Small intestine (tissue), 7 donors: ENCODE data around the gene HCFC1. TPM values are rescaled to one million over a fixed set of nuclear protein-coding genes. Genes with fewer than 3 reads are reported as not detected.
"Not testable (repeated sequence)": the region's sequence is repeated elsewhere in the genome, so short reads cannot be mapped to it uniquely, and the experiment has no call there.

ENCODE experiments used
- DNase-seq, 2 donors: peaks; one replicate each; pipeline versions ENCODE4 v3.0.0 to v3.0.0-alpha.2; 2013
- FAIRE-seq: peaks from 2 replicates; lab custom pipeline; 2012; peaks lifted over from hg19 to GRCh38; lab: Jason Lieb, UNC
- H3K27ac ChIP-seq, 3 donors: one replicate each; pipeline ENCODE4 v1.5.1; 2013; ENCODE audit warnings: low read length in 2 of 3, mild to moderate bottlenecking in 2 of 3, control low read depth in 1 of 3, inconsistent platforms in 1 of 3, low read depth in 1 of 3, moderate library complexity in 1 of 3
- H3K27me3 ChIP-seq, 3 donors: one replicate each; pipeline ENCODE4 v1.6.1; 2013; ENCODE audit warnings: low read length in 3 of 3, inconsistent platforms in 1 of 3; ENCODE audit not compliant: control insufficient read depth in 3 of 3, insufficient read depth in 3 of 3
- H3K36me3 ChIP-seq, 3 donors: one replicate each; pipeline ENCODE4 v1.6.1; 2013; ENCODE audit warnings: low read length in 3 of 3, inconsistent platforms in 1 of 3, low read depth in 1 of 3, mild to moderate bottlenecking in 1 of 3, moderate library complexity in 1 of 3; ENCODE audit not compliant: control insufficient read depth in 3 of 3, insufficient read depth in 2 of 3
- H3K4me1 ChIP-seq, 3 donors: one replicate each; pipeline ENCODE4 v1.6.1; 2013; ENCODE audit warnings: low read length in 2 of 3, inconsistent platforms in 1 of 3, low read depth in 1 of 3, mild to moderate bottlenecking in 1 of 3, moderate library complexity in 1 of 3; ENCODE audit not compliant: control insufficient read depth in 3 of 3, insufficient read depth in 2 of 3
- H3K4me3 ChIP-seq, 3 donors: one replicate each; pipeline ENCODE4 v1.5.1; 2013; ENCODE audit warnings: low read length in 3 of 3, control low read depth in 1 of 3, inconsistent platforms in 1 of 3, low read depth in 1 of 3, mild to moderate bottlenecking in 1 of 3, moderate library complexity in 1 of 3
- H3K9me3 ChIP-seq, 2 donors: one replicate each; pipeline ENCODE4 v1.6.1; 2013; ENCODE audit warnings: low read depth in 1 of 2, low read length in 1 of 2; ENCODE audit not compliant: control insufficient read depth in 2 of 2, insufficient read depth in 1 of 2
- WGBS, 3 donors: extraction: QIAGEN DNeasy Blood & Tissue Kit; methylation state at CpG; one replicate each; pipeline ENCODE4 v1.1.7; 2013; 5-methylcytosine and 5-hydroxymethylcytosine counted together
- polyA plus RNA-seq, 4 donors: library from polyadenylated mRNA; stranded (reverse) in 3 of 4; unstranded in 1 of 4; fragments of 200-250 nt in 3 of 4; fragments of 120-200 nt in 1 of 4; gene quantifications; one replicate each; pipeline versions ENCODE4 v1.2.1 to v1.2.3, GENCODE V29; 2013
- donor health status: healthy with polysubstance abuse.
- donor health status: control.
- donor health status: control.
- donor health status: Bipolar disorder and iron deficiency.
- donor health status: healthy.

Gene HCFC1
- polyA plus RNA-seq, 4 donors: 7.6 to 32.9 (median 19.5) TPM

DNA sequence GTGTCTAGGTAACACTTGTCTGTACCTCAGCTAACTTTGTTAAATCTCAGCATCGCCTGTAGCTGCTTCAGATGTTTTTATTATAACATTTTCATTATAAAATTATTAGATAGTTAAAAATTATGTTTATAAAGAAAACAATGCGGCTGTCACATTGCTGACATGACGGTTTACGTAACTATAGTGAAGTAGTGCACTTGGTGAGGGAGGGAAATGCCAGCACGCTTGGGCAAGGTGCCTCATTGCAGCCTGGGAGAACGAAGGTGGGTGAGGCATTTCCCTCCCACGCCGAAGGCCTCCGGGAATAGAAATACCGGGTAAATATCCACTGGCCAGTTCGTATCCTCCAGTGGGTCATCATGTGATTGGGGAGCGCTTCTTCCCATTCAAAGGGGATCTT is 16.9 kb upstream of the HCFC1 start:
- FAIRE-seq: no peak

DNA sequence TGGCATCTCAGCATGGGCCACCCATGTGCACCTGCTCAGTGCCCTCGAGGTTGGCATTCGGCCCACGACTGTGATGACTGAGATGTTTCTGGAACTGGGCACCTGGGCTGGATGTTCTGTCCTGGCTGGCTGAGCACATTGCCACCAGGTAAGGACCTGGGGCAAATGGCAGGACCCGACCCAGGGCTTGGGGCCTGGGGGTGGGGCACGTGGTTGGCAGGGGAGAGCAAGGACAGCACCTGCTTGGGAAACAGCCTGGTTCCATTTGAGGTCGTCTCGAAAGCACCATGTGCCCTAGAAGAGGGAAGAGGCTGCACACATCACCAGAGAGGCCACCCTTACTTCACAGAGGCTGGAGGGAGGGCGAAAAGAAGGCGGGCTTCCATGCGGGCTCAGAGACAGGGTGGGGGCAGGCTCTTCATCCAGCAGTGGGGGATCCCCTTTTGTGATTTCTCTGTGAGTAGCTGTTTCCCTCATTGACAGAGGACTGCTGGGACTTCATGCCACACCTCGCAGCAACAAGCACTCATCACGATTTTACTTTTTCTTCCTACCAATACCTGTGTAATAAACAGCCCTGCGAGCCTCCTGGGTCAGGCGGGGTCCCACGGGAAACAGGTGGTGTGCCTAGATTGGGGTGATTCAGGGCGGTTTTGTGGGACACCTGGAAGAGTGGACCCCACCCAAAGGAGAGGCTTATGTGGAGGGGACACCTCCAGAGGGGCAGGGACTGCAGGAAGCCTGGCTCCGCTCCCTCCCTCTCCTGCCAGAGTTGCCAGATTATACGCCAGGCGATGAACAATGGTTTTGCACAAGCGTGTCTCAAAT is 12.9 kb upstream of the HCFC1 start:
- Histone ChIP-seq H3K9me3 (no peaks in the 10 kb centered on the region), H3K27me3 (no peaks in the 10 kb centered on the region), H3K27ac (peak overlapping the region in 2 of 3 donors; percentile 47 to 97), H3K4me1 (peaks cover 0 to 10% (median 3%) of the 10 kb centered on the region in 3 donors), H3K36me3 (peaks cover 0 to 3% (median 0%) of the 10 kb centered on the region in 3 donors), H3K4me3 (no peak overlapping the region)
- DNase-seq (no peak), FAIRE-seq (no peak)
- 34 to 52% (median 45%) methylated on average over 18 to 20 of the region's 20 CpGs for WGBS, 3 donors

More for the DNA sequence above, 16.9 kb upstream of the HCFC1 start:
- DNase-seq: no peak
- no peak overlapping the region for H3K27ac ChIP-seq
- H3K9me3 ChIP-seq: no peaks in the 10 kb centered on the region
- peaks cover 0 to 10% (median 3%) of the 10 kb centered on the region in 3 donors for H3K4me1 ChIP-seq
- no peaks in the 10 kb centered on the region for H3K27me3 ChIP-seq
- 88 to 95% (median 89%) methylated on average over 12 of the region's 12 CpGs for WGBS, 3 donors
- H3K36me3 ChIP-seq: no peaks in the 10 kb centered on the region
- H3K4me3 ChIP-seq: no peak overlapping the region

DNA sequence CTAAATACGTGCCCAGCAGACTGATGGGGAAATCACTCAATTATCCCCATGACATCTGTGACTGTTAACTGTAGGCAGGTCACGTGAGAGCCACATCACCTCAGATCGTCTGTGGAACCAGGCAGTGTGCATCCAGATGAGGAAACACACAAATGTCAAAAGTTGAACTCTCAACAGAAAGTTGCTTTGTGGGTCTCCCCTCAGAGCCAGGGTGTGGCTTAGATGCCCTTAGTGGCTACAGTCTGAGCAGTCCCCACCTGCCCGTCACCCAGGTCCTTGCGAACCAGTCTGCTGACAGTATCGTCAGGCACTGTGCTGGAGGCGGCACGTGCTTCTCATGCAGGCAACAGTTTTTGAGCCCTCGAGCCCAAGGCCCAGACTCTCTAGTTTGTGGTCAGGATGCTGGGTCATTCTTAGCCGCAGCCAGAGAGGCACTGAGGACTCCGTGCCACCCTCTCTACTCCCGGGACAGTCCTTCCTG is 11.7 kb upstream of the HCFC1 start:
- H3K27me3 ChIP-seq: no peaks in the 10 kb centered on the region
- no peak overlapping the region for H3K4me3 ChIP-seq
- H3K36me3 ChIP-seq: peaks cover 0 to 3% (median 0%) of the 10 kb centered on the region in 3 donors
- H3K4me1 ChIP-seq: peaks cover 0 to 10% (median 3%) of the 10 kb centered on the region in 3 donors
- WGBS, 3 donors: 79 to 95% (median 85%) methylated on average over 12 of the region's 12 CpGs
- H3K9me3 ChIP-seq: no peaks in the 10 kb centered on the region
- no peak for FAIRE-seq
- H3K27ac ChIP-seq: peak overlapping the region in 1 of 3 donors; percentile 36
- DNase-seq: no peak

DNA sequence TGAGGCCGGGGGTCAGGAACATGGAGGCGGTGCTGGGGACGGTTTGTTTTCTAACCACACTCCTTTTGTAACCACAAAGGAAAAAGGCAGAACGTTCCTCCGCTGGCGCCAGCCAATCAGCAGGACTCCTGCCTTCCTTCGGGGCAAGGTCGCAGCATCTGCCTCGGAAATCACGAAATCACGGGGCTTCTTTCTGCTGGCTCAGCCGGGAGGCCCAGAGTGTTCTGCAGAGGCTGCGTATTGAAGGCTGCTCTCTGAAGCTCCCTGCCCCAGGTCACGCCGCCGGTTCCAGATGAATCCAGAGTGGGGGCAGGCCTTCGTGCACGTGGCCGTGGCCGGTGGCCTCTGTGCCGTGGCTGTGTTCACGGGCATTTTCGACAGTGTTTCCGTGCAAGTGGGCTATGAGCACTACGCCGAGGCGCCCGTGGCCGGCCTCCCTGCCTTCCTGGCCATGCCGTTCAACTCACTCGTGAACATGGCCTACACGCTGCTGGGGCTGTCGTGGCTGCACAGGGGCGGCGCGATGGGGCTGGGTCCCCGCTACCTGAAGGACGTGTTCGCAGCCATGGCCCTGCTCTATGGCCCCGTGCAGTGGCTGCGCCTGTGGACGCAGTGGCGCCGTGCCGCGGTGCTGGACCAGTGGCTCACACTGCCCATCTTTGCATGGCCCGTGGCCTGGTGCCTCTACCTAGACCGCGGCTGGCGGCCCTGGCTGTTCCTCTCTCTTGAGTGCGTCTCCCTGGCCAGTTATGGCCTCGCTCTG is 10.3 kb upstream of the HCFC1 start:
- Histone ChIP-seq H3K9me3 (no peaks in the 10 kb centered on the region), H3K4me3 (no peak overlapping the region), H3K27me3 (no peaks in the 10 kb centered on the region), H3K4me1 (peaks cover 0 to 10% (median 3%) of the 10 kb centered on the region in 3 donors), H3K27ac (peak overlapping the region in 1 of 3 donors; percentile 64), H3K36me3 (peaks cover 0 to 3% (median 0%) of the 10 kb centered on the region in 3 donors)
- 82 to 91% (median 87%) methylated on average over 32 to 52 of the region's 52 CpGs for WGBS, 3 donors
- no peak for FAIRE-seq
- DNase-seq: peak in 1 of 2 donors; percentile 20

DNA sequence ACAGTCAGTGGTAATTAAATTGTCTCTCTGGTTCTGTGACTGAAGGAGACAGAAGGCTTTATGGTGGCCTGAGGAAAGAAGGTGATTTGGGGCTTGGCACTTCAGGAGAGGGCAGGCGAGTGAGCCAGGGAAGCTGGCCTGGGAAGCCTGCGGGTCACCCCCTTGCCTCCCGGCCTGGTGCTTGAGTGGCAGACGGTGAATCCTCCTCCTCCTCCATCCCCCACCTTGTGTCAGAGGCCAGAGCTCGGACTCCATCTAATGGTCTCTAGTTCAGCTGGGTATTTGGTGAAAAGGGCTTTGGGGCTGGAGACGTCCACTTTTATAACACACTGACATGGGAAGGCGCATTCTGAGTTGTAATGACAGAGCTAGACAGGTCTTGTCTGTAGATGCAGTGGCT is 9.6 kb upstream of the HCFC1 start:
- Histone ChIP-seq H3K4me1 (peaks cover 0 to 10% (median 3%) of the 10 kb centered on the region in 3 donors), H3K27me3 (no peaks in the 10 kb centered on the region), H3K9me3 (no peaks in the 10 kb centered on the region), H3K4me3 (no peak overlapping the region), H3K27ac (peak overlapping the region in 1 of 3 donors; percentile 64), H3K36me3 (peaks cover 0 to 3% (median 0%) of the 10 kb centered on the region in 3 donors)
- FAIRE-seq: no peak
- 74 to 87% (median 75%) methylated on average over 4 to 7 of the region's 7 CpGs for WGBS, 3 donors
- DNase-seq: no peak

DNA sequence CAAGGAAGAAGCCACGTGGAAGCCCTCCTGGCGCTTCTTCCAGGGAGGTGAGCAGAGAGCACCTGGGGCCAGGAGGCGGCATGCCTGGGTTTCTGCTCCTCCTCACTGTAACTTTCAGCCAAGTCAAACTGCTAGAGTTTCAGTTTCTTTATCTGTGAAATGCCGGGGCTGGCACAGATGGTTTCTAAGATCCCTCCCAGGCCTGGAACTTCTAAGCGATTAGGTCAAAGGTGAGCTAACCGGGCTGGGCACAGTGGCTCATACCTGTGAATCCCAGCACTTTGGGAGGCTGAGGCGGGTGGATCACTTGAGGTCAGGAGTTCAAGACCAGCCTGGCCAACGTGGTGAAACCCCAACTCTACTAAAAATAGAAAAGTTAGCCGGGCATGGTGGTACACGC is 8.8 kb upstream of the HCFC1 start:
- not testable (repeated sequence) for H3K36me3 ChIP-seq

DNA sequence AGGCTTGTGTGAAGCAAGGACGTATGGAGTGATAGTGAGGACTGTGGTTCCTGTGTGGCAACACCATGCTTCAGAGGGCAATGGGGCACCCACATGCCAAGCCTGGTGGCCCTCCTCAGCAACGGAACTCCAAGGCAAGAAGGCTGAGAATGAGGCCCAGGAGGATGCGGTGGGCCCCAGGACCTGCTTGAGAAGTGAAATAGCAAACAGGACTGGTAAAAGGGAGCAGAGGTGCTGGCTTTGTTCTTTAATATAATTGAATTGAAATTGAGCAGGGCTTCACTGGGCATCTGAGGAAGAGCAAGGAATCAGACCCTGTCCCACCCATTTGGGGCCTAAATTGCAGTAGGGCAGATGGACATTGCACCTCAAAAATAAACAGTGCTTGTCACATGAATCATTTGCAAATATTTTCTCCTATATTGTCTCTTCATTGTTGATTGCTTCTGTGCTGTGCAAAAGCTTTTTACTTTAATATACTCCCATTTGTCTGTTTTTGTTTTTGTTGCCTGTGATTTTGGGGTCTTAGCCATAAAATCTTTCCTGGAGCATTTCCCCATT is 3.2 kb upstream of the HCFC1 start:
- H3K27ac ChIP-seq: peak overlapping the region; percentile 94 to 97 (median 94)
- peaks cover 0 to 18% (median 2%) of the 10 kb centered on the region in 3 donors for H3K4me1 ChIP-seq
- H3K9me3 ChIP-seq: no peaks in the 10 kb centered on the region
- DNase-seq (no peak), FAIRE-seq (no peak)
- 13 to 72% (median 45%) methylated on average over 2 to 3 of the region's 3 CpGs for WGBS, 3 donors
- no peak overlapping the region for H3K4me3 ChIP-seq
- no peaks in the 10 kb centered on the region for H3K27me3 ChIP-seq
- no peaks in the 10 kb centered on the region for H3K36me3 ChIP-seq

More for the DNA sequence above, 8.8 kb upstream of the HCFC1 start:
- peak overlapping the region in 1 of 3 donors; percentile 72 for H3K27ac ChIP-seq
- not testable (repeated sequence) for H3K27me3 ChIP-seq, H3K9me3 ChIP-seq, H3K4me3 ChIP-seq, H3K4me1 ChIP-seq, FAIRE-seq
- WGBS, 3 donors: 11 to 42% (median 39%) methylated on average over 7 to 9 of the region's 10 CpGs
- DNase-seq: peak; percentile 28 to 70
